ENCODE data around the gene TMEM258.

TMEM258 gene

DNA sequence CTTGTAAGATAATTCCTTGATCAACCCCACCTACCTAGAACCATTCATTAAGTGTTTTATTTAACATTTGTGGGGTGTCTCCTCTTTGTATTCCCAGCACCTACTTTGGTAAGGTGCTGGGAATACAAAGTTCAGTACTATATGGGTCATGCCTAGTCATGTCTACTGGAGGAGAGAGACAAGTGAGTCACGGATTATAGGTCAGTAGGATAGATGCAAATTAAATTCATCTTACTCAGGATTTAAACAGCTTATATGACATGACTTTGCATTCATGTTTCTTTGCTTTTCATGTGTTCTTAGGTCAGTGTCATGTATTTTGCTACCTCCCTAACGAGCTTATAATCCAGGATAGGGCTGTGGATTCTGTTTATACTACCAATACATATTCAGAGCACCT, 27.8 kb upstream of the TMEM258 start:
- DNase-seq (ENCODE audit: low spot score), result no peak

DNA sequence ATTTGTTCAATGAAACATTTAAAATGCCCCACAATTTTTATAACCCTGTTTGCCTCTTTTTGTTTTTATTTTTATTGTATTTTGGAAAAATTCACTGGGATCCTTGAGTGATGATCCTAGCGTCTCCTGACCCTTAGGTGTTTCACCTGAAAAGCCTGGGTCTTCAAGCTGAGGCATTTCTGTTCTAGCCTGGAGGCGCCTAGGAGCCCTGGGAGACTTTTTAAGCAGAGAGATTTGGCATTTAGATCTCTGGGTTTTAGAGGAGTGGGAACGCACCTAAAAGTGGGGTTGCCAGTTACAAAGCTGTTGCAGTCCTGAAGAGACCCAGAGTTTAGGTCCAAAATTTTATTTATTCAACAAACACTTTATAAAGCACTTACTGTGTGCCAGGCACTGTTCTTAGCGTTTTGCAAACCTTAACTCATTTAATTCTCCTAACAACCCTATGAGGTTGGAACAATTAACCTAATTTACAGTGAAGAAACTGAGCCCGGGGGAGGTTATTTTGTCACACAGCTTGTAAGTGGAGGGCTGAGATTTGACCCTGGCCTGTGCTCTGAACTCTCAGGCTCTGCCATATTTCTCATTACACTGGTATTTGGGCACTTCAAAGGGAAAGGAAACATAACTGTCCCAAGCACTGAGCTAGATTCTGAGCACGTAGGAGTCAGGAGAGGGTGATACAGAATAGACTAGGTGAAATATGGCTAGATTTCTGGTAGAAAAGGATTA, 25.2 kb upstream of the TMEM258 start:
- no peak for DNase-seq (ENCODE audit: low spot score)

DNA sequence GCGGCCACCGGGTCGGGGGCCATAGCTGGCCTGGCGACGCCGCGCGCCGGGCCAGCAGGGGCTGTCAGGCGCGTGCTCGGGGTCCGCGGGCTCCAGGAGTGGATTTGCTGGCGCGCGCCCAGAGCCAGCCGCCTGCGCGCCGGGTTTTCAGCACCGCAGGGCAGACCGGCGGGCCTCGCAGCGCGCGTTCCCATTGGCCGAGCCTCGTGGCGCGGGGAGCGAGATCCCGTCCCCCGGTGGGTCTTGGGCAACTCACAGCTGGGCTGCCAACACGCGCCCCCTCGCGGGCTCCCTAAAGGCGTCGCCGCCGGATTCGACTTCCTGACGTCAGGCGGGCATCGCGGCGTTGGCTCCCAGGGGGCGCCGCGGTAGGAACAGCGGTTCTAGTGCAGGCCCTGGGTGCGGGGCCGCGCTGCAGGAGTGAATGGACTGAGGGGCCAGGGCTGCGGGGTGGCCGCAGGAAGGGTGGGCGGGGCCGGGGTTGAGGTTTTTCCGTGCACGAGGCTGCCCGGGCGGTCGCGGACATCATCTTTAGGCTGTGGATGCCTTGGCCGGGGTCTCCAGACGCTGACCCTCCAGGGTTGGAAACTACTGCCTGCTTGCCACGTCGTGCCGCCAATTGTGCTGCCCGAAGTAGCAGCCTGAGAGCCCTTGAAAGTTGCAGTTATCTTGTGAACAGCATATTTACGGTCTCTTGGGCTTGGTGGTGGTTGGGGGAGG, 24.5 kb upstream of the TMEM258 start, which contains the start of gene FADS1:
Gene FADS1 (minus strand): TSS at position 268 of the 720 bp plus-strand sequence. CDS start 74 bp downstream, at position 194.
- peak; percentile 92 for DNase-seq (ENCODE audit: low spot score)

DNA sequence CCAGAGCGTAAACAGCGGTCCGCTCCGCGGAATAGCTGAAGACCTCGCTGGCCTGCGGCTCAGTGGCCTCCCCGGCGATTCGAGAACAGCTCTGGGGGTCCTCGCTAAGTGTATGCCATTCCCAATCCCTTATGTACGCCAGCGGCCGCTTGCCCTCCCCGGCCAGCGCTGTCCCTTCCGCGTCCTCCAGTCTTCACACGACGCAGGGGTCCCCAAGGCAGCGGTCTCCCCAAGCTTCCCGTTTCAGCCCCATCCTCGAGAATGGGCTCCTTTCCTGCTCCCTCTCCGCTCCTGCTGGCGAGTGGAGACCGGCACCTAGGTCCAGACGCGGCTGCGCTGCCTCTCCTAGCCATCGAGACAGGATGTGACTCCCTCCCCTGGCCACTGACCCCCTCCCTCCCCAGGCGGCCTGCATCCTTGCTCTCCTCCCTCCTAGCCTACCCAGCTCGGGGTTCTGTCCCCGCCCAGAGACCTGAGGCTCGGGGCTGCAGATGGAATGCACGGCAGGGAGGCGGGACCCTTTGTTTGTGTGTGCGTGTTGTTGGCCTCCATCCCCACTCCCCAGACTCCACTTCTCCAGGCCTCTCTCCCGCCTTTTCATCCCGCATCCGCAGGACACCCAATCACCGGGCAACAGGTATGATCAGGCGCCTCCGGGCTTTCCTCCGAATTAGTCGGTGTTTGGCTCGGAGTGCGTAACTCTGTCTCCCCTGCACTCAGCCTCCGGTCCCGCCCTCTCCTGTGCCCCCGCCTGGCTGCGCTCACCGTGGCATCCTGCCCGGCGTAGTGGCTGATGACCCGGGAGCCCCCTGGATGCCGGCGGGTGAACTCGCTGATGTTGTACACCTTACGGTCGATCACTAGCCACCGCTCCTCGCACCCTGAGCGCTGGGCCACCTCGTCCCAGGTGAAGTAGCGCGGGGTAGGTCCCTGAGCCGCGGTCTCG, 23.7 kb upstream of the TMEM258 start:
- peak; percentile 73 for DNase-seq (ENCODE audit: low spot score)

DNA sequence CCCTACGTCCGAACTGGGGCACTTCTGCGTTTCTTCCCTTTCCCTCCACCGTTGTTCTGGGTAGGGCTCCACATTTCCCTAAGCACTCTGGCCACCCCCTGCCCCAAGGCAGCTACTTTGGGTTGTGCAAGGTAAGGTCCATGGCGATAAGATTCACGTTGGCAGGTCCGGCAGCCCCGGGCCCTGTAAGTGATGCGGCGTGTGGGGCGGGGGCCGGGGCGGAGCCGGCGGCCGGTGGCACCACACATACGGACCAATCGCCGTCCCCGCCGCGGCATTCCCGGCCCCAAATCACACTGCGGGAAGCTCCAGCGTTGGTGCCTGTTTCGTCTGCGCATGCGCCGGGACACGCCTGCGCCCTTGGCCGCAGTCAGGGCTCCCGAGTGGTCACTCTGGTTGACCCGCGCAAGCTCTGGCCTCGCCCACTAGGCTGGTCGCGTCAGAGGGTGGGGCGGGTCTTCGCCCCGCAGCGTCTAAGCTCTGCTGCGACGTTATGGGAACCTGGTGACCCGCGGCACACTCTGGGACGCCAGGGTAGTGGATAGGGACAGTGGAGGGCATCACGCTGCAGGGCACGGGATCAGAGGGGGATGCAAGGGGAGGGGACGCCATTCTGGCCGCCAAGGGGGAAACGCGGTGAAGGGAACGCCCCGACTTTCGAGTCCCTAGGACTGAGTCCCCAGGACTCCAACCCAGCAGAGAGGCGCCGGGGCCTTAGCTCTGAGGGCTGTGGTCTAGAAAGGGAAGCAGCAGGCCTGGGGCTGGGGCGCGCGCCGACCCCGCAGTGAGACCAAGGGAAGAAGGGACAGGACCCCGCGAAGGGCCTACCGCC, 22.8 kb upstream of the TMEM258 start:
- DNase-seq (ENCODE audit: low spot score), result peak; percentile 99

DNA sequence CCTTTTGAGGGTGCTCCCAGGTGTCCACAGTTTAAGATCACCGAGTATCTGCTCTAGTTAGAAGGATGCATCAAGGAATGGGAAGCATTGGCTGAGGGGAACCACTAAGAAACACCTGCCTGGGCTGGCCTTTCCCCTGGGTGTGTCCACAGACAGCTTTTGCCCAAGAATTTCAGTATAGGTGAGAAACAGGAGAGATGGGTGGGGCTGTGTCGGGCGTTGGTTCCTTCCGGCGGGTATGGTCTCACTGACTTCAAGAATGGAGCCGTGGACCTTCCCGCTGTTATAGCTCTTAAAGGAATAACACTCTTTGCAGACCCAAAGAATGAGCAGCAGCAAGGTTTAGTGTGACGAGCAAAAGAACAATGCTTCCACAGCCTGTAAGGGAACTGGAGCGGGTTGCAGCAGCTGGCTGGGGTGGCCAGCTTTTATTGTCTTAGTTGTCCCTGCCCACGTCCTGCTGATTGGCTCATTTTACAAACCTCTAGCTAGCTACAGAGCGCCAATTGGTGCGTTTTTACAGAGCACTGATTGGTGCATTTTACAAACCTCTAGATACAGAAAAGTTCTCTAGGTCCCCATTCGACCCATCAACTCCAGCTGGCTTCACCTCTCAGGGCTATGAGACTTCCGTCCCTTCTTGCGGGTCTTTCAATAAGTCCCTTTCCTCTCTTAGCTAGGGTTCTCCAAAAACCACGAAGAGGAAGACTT, 22.0 kb upstream of the TMEM258 start:
- DNase-seq (ENCODE audit: low spot score), result no peak

DNA sequence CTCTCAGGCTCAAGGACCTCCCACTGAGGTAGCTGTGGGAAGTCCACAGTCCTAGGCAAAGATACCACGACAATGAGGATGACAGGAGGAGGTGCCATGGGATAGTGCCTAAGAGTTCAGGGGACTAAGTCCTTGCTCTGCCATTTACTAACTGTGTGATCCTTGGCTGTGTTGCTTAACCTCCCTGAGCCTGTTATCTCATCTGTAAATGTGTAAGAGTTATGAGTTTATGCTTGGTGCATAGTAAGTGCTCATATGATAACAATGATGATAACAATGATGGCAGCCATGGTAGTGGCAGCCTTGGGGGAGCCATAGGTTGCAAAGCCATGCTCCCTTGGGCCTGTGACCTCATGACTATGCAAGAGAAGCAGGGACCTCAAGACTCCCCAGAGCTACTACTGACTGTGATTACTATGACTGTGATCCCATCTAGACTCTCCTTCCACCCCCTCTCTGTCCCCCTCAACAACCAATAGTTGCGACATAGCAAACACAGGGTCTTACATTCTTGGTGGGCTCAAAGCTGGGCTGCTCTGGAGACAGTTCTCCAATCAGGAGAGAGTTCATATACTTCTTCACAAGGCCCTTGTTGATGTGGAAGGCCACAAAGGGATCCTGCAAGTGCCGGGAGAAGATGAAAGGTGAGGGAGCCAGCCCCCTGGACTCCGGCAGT, 20.5 kb upstream of the TMEM258 start:
- no peak for DNase-seq (ENCODE audit: low spot score)

DNA sequence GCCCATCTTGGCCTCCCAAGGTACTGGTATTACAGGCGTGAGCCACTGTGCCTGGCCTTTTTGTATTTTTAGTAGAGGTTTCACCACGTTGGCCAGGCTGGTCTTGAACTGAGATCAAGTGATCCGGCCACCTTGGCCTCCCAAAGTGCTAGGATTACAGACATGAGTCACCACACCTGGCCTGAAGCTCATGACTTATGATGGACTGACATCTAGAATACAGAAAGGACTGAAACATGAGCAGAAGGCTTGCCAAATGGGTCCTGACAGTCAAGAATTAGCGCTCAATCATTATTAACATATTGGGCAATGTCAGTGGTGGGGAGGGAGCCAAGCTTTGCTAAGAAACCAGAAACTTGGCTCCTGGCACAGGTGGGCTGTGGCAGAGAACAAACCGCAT, 19.4 kb upstream of the TMEM258 start:
- no peak for DNase-seq (ENCODE audit: low spot score)

DNA sequence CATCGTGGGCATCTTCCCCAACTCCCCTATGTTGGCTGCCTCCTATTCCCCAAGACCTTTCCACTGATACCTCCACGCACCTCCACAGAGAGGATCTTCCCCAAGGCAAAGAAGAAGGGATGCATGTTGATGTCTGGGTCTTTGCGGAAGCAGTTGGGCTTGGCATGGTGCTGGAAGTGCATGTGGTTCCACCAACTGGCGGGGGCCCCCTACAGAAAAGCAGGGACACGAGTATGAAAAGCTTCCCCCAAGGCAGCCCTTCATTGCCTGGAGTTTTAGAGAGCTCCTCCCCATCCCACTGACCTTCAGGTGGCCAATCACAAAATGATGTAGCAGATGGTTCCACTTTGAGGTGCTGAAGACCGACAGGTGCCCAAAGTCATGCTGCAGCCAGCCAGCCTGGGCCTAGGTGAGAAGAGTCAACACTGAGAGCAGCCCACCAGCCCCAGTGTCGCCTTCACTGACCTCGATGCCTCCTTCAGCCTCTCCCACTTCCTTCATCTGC, 18.3 kb upstream of the TMEM258 start:
- no peak for DNase-seq (ENCODE audit: low spot score)

DNA sequence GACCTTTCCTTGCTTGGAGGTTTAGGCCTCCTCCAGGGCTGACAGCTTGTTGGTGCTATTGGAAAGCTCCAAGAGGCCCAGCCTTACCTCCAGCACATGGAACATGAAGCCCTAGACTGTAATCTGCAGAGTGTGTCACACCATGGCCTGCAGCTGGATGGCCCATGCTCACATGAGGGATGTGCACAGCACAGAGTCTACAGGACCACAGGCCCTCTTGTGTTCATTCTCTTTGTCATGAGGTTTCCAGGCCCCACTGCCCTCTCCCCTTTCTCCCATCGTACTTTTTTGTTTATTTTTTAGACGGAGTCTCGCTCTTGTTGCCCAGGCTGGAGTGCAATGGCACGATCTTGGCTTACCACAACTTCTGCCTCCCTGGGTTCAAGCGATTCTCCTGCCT, 14.4 kb upstream of the TMEM258 start:
- no peak for DNase-seq (ENCODE audit: low spot score)

DNA sequence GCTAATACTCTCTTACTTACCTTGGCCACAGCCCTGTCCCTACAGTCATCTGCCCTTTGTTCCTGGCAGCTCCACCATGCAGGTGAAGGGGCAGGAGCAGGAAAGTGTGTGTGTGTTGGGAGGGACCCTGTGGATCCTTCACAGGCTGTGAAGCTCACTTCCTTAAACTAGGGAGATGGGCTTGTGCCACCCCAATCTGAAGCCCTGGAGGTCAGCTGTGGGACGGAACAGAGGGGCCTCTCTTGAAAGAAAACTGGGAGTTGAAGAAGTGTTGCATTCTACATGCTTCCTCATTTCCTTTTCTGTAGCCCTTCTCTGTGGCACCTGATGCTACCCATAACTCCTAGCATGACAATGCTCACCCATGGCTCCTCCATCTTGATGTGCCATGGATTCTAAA, 12.7 kb upstream of the TMEM258 start:
- no peak for DNase-seq (ENCODE audit: low spot score)

DNA sequence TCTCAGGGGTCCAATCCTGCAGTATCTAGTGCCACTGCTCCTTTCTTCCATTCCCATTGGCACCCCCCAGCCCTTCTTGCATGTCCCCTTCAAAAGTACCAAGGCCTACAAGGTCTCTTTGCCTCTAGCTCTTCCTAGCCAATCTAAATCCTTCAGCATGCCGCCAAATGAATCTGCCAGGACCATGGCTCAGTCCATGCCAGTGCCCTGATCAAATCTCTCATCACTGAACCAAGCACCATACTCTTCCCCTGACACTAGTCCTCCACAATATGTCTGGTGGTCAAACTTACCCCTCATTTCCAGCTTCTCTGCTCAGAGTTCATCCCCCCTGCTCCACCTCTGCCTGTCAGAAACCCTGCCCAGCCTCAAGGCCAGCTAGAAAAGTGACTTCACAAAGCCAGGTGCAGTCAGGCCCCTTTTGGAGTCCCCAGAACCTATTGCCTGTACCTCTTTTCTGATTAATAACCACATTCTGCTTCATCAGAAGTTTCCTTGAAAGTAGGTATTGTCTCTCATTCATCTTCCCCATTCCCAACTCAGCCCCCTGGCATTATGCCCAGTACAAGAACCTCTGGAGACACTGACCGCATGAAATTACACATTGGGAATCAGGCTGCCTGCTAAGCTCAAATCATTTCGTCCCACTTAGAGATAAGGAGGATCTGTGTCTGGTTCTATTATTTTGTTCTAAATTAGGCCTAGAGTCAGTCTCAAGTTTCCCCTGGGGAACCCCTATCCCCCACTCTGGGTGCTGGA, 11.7 kb upstream of the TMEM258 start:
- no peak for DNase-seq (ENCODE audit: low spot score)

DNA sequence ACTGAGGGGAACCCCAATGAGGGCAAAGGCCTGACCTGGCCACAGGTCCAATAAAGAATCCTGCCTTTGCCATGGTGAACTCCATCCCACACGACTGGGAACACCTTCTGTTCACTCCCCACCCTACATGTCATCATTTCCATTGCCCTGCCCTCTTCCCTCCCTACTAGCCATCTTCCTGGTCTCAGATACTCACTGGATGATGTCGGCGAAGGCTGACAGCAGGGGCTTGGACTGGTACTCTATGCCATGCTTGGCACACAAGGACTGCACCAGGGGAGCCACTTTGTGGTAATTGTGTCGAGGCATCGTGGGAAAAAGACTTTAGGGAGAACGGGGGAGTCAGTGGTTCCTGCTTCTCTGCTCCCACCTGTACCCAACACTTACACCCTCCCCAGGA, 10.2 kb upstream of the TMEM258 start:
- no peak for DNase-seq (ENCODE audit: low spot score)

DNA sequence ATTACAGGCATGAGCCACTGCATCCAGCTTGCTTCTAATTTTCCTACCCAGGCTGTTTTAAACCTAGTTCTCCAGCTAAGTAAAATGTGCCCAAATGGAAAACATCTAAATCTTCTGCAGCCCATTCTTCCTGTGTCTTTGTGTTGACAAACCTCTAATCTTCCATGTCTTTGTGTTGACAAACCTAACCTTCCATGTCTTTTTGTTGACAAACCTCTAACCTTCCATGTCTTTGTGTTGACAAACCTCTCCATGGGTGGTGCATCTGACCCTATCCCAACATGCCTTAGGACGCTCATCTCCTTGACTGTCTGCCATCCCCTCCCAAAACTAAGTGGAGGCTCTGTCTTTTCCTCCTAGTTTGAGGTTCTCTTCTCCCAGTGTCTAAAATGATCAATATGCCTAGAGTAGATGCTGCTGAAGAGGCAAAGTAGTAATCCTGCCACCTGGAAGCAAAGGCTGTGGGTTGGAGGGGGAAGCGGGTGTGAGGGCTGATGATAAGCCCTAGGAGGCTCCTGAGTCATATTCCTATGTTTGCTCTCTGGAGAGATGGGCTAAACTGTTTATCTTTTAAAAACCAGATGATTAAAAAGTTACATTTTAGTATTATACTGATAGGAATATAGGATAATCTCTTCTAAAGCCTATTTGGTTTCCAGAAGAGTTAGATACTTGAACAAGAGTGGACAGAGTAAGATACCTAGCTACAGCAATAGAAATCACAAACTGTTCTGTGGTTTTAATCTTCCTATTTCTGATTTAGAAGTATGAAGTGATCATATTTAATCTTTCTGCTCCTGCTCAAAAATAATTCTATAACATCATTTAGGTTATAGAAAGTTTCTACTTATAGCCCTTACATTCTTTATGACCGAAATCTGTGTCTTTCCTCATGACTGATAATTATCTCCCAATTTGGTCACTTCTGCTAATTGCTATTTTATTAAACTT, 8.2 kb upstream of the TMEM258 start:
- DNase-seq (ENCODE audit: low spot score), result no peak

DNA sequence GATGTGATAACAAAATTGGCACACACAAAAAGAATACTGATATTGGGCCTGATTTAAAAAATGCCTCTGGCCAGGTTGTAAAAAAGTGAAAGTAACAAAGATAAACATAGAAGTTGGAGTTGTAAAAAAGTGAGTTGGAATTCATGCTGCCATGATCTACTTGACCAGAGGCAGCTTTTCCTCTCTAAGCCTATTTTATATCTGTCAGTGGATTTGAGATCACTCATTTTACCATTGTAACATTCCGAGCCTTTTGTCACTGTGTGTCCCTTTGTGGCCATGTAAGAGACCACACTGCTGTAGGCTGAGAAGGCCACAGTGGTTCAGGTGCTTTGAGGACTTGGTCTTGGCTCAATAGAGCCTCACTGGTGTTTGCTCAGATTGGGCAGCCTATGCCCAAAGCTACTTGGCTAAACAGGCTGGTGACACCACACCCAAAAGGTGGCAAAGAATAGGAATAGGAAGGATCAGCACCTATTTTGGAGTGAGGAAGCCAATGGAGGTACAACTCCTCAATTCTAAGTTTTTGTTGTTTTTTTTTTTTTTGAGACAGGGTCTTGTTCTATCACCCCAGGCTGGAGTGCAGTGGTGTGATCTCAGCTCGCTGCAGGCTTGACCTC, 7.4 kb upstream of the TMEM258 start:
- no peak for DNase-seq (ENCODE audit: low spot score)

DNA sequence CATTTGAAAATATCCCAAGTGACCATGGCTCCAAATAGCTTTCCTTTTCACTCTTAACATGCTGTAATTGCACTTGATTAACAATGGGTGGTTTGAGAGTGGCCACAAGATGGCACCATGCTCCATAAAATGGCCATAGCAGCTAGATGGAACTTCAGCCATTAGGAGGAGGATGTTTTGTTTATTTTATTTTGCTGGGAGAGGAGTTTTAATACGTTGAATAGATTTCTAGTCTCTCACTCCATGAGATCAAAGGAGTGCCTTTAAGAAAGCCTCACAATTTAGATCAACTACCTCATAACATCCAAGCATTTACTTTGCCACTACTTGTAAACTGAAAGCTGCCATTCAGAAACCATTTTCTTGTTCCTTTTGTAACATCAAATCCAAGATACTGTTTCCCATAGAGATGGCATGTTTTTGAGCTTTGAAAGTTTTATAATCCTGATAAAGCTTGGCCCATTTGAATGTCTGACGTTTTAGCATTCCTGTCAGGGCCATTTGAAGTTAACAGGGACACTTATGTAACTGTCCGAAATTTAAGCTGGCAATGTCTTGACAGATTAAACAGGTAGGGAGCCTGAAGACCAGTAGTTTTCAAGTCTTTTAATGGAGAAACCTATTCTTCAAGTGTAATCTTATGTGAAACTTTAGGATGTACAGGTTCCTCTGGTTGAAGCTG, 5.0 kb upstream of the TMEM258 start:
- peak; percentile 76 for DNase-seq (ENCODE audit: low spot score)

DNA sequence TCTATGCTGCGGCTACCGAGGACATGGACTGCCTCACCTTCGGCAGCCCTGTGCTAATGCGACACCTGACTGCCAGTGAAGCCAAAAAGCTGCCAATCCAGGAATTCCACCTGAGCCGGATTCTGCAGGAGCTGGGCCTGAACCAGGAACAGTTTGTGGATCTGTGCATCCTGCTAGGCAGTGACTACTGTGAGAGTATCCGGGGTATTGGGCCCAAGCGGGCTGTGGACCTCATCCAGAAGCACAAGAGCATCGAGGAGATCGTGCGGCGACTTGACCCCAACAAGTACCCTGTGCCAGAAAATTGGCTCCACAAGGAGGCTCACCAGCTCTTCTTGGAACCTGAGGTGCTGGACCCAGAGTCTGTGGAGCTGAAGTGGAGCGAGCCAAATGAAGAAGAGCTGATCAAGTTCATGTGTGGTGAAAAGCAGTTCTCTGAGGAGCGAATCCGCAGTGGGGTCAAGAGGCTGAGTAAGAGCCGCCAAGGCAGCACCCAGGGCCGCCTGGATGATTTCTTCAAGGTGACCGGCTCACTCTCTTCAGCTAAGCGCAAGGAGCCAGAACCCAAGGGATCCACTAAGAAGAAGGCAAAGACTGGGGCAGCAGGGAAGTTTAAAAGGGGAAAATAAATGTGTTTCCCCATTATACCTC, 3.6 kb upstream of the TMEM258 start:
- no peak for DNase-seq (ENCODE audit: low spot score)
